HFFc6 (cell line): ENCODE measurements around the gene HOOK1. TPM values are rescaled to one million over a fixed set of nuclear protein-coding genes. Genes with fewer than 3 reads are reported as not detected.

Experiments used
- DNase-seq: peaks from one replicate; pipeline ENCODE4 v3.0.0-alpha.2; 2018
- H3K27ac Mint-ChIP-seq: 2 replicates; pipeline ENCODE4 v1.8.0; 2020; ENCODE audit warnings: mild to moderate bottlenecking, mixed read lengths
- H3K27me3 Mint-ChIP-seq: 2 replicates; pipeline ENCODE4 v1.8.0; 2021; ENCODE audit warnings: mild to moderate bottlenecking, moderate library complexity, mixed read lengths; ENCODE audit not compliant: insufficient read depth
- H3K36me3 Mint-ChIP-seq: 2 replicates; pipeline ENCODE4 v1.8.0; 2021; ENCODE audit warnings: low read depth, mixed read lengths
- H3K4me1 Mint-ChIP-seq: 2 replicates; pipeline ENCODE4 v1.8.0; 2020; ENCODE audit warnings: low read depth, mixed read lengths
- H3K4me3 Mint-ChIP-seq: 2 replicates; pipeline ENCODE4 v1.8.0; 2020; ENCODE audit warnings: mild to moderate bottlenecking, moderate library complexity, mixed read lengths
- H3K9me3 Mint-ChIP-seq: 2 replicates; pipeline ENCODE4 v1.8.0; 2020; ENCODE audit warnings: mild to moderate bottlenecking, mixed read lengths
- total RNA-seq, 6 experiments: library from RNA; stranded (reverse); fragmentation: NEBNext Ultra II Directional; extraction: Animal tissue kit (Norgen Biotek cat#: 25700); gene quantifications; 2 replicates in 1 of 6; 3 replicates in 5 of 6; pipeline ENCODE4 v1.2.3, GENCODE V29; 2021
- TF ChIP-seq, protein P1 (sequence below): fragments of 200-600 bp; sonication (generic); IDR thresholded peaks from 2 replicates; pipeline ENCODE4 v1.5.0; 2021; ENCODE audit warnings: antibody characterized with exemption, mild to moderate bottlenecking

Gene HOOK1
- total RNA-seq, 6 experiments from 2014 or later, result not detected

DNA sequence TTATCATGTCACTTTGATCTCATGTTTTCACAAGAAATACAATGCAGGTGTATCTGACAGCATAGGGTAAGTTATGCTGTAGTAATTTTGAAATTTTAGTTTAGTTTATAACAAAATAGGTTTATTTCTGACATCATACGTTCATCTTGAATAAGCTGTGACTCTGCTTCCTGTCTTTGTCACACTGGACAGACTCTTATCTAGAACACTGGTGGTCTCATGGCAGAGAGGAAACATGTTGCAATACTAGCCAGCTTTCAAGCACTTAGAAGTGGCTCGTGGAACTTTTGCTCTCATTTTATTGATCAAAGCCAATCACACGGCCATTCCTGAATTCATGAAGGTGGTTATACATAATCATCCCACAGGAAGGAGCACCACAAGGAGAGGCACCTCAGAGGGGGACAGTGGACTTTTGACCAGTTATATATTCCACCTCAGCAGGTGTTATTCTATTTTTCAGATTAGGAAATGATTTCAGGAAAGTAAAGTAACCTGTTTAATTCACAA is 65.3 kb downstream of the HOOK1 start:
- no peaks in the 10 kb centered on the region for H3K4me1 Mint-ChIP-seq
- H3K27me3 Mint-ChIP-seq, result peaks cover 6% of the 10 kb centered on the region
- H3K36me3 Mint-ChIP-seq, result no peaks in the 10 kb centered on the region
- TF ChIP-seq, protein P1, sequence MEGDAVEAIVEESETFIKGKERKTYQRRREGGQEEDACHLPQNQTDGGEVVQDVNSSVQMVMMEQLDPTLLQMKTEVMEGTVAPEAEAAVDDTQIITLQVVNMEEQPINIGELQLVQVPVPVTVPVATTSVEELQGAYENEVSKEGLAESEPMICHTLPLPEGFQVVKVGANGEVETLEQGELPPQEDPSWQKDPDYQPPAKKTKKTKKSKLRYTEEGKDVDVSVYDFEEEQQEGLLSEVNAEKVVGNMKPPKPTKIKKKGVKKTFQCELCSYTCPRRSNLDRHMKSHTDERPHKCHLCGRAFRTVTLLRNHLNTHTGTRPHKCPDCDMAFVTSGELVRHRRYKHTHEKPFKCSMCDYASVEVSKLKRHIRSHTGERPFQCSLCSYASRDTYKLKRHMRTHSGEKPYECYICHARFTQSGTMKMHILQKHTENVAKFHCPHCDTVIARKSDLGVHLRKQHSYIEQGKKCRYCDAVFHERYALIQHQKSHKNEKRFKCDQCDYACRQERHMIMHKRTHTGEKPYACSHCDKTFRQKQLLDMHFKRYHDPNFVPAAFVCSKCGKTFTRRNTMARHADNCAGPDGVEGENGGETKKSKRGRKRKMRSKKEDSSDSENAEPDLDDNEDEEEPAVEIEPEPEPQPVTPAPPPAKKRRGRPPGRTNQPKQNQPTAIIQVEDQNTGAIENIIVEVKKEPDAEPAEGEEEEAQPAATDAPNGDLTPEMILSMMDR, result no peak
- H3K9me3 Mint-ChIP-seq, result peaks cover 4% of the 10 kb centered on the region; the same call in 1 of the 2 replicates
- no peak overlapping the region for H3K27ac Mint-ChIP-seq
- H3K4me3 Mint-ChIP-seq, result no peak overlapping the region
- DNase-seq, result no peak

DNA sequence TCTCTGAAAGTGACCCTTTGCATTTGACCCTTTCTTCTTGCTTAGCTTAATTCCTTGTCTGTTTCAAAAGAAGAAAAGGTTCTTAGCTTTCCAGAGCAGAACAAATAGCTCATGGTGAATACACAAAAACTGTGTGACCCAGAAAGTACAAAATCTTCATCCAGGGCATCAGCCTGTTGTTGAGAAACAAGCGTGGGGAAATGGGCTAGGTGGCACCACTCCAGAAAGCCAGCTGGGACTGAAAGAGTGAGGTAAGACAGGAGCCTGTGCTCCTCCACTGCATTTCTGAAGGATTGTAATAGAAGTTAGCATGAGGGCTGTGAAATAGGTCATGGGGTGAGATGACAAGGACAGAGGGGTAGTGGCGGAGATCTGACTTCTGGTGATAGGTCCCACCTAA is 66.0 kb downstream of the HOOK1 start:
- no peaks in the 10 kb centered on the region for H3K4me1 Mint-ChIP-seq
- peaks cover 4% of the 10 kb centered on the region; the same call in 1 of the 2 replicates for H3K9me3 Mint-ChIP-seq
- no peak overlapping the region for H3K27ac Mint-ChIP-seq
- no peak for DNase-seq
- H3K36me3 Mint-ChIP-seq, result no peaks in the 10 kb centered on the region
- peaks cover 6% of the 10 kb centered on the region for H3K27me3 Mint-ChIP-seq
- no peak overlapping the region for H3K4me3 Mint-ChIP-seq
- TF ChIP-seq, protein P1, result no peak

DNA sequence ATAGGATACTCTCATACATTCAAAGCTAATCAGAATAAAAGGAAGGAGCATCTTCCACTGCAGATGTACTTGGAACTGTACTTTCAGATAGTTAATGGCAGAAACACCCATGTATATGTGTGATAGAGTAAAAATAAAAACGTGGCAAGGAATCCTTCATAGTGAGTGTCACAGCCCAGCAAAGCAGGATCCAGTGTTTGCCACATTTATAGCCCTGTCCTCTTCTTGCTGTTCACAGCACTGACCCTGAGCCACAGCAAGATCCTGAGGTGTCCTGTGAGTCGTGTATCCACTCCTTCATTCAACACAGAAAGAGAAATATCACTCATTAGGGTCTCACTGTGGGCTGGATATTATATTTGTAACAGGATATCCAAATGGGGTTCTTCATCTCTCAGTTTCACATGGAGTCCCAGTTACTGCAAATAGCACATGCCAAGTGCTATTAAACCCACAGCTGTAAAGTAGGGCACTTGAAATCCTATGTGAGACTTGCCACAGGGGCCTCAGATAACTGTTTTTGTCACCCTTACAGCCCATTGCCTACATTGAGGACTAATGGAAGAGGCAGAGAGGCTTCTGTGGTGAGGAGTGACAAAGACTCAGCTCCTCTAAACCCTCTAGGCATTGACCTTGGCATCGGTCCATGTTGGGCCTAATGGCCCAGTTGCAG is 70.5 kb downstream of the HOOK1 start:
- Mint-ChIP-seq H3K36me3 (no peaks in the 10 kb centered on the region), H3K4me3 (no peak overlapping the region), H3K27ac (no peak overlapping the region), H3K4me1 (no peaks in the 10 kb centered on the region), H3K9me3 (no peaks in the 10 kb centered on the region), H3K27me3 (peaks cover 4% of the 10 kb centered on the region; the same call in 1 of the 2 replicates)
- TF ChIP-seq, protein P1, result no peak
- DNase-seq, result no peak

- no peak for DNase-seq
- Mint-ChIP-seq H3K27me3 (peaks cover 3% of the 10 kb centered on the region), H3K4me3 (no peak overlapping the region), H3K4me1 (no peaks in the 10 kb centered on the region), H3K9me3 (no peaks in the 10 kb centered on the region), H3K27ac (no peak overlapping the region), H3K36me3 (no peaks in the 10 kb centered on the region)
- TF ChIP-seq, protein P1, result no peak
These were observed 78.4 kb downstream of the HOOK1 start for GRCh38 chr1:59892841-59893811.

DNA sequence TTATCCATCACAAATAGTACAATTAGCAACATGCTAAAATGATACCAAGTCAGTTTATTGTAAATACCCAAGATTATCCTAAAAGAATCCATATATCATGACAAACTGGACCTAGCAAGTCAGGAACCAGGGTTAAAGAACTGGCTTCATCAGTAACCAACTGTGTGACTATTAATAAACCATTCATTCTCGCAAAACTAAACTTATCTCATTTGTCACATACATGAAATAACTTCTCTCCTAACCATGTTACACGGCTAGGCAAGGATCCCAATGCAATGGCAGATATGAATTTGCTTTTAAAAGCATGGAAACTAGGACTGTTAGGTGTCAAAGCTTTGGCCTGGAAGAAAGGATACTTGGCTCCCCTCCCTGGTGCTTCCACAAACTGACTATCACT is 82.4 kb downstream of the HOOK1 start:
- Mint-ChIP-seq H3K4me1 (peaks cover 16% of the 10 kb centered on the region), H3K36me3 (no peaks in the 10 kb centered on the region), H3K9me3 (no peaks in the 10 kb centered on the region), H3K27me3 (peaks cover 10% of the 10 kb centered on the region), H3K27ac (no peak overlapping the region), H3K4me3 (no peak overlapping the region)
- TF ChIP-seq, protein P1, result no peak
- no peak for DNase-seq
